GM21717 (cell line): ENCODE results near the gene KNCN.

Experiments
- ATAC-seq: cut with Tn5 transposase; IDR thresholded peaks from one replicate; pipeline ENCODE4 v1.9.1; 2021; ENCODE audit warnings: mild to moderate bottlenecking, moderate library complexity; ENCODE audit not compliant: unreplicated experiment

Gene KNCN

DNA sequence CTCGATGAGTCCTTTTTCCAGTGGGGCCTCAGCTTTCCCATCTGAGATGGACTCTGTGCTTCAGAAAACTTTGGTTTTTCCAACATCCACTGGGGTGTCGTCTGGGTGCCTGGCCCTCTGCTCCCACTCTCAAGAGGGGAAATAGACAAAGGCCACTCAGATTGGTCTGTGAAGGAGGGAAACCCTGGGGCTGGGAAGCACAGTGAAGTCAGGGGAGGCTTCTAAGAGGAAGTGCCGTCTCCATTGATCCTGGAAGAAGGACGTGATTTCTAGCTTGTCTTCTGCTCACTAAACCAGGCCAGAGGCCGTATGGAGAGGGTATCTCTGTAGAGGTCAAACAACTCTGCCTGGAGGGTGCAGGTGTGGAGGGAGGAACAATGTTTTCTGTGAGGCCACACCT, 5.2 kb downstream of the KNCN start:
- ATAC-seq, result no peak

DNA sequence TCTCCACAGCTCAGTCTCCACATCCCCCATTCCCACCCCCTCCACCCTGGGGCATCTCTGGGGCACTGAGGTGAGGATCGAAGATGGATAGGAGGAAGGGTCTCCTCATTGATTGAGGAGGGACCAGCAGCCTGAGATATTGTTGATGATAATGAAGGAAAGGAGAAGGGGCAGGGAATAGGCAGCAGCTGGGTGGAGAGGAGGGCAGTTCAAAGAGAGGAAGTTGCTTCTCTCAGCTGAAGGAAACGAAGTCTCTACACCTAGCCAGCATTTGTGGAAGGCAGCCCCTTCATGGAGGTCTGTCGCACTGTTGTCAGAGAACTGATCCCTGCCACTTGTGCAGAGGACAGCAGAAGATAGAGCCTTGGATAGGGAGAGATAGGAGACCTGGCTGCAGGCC, 5.7 kb downstream of the KNCN start:
- no peak for ATAC-seq

DNA sequence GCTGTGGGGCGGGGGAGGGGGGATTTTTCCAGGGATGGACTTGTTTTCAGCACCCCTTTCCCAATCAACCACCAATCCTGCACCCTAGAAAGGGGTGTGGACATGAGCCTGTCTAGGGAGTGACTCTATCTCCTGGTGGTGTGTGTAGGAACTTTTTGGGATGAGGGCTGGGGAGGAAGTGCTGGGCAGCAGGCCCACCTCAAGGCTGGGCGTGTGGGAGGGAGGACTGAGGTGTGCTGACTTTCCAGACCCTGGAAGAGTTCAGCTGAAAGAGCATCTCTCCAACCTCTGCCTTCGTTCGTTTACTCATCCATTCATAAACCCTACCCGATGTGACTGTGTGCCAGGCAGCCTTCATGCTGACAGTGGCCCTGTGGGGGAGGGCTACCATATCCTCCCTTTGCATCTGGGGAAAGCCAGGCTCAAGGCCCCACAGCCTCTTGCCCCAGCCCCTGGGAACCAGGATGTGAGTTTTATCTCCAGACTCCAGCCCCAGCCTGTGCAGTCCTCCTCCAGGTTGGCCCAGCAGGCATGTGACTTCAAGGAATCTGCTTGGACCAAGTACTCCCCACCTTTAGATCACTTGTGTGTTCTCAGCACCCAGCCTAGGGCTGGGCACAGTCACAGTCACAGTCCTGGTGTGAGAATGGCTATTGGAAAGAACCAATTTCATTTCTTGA, 6.7 kb downstream of the KNCN start:
- no peak for ATAC-seq

DNA sequence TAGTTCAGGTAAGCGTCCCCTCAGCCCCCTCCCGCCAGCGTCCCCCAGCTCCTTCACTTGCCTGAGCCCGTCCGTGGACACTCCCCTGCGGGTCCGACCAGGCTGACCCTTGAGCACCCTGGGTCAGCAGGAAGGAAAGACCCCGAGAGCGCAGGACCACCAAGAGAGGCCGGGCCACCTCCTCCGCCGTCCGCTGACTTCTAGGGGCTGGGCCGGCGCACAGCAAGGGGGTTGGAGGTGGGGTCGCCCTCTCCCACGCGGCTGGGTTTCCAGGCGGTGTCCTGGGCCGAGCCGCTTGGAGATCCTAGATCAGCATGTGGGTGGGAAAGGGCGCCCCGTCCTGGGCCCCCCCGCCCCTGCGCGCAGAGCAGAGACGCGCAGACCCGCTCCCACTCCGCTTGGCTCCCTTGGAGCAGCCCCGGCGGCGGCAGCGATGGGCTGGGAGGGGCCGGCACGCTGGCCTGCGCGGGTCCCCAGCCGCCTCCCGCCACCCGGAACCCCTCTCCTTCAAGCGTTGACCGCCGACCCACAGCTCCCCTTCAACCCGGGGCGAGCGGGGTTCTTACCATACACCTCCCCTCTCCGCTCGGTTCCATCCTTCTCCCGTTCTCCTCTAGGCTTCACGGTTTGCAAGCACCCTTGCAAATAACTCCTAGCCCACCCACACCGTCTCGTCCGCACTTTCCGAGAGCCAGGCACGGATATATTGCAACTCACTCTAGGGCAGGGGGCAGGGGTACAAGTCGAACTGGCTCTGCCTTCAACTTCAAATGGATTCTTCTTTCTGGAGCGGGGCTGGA, 7.5 kb downstream of the KNCN start:
- no peak for ATAC-seq

DNA sequence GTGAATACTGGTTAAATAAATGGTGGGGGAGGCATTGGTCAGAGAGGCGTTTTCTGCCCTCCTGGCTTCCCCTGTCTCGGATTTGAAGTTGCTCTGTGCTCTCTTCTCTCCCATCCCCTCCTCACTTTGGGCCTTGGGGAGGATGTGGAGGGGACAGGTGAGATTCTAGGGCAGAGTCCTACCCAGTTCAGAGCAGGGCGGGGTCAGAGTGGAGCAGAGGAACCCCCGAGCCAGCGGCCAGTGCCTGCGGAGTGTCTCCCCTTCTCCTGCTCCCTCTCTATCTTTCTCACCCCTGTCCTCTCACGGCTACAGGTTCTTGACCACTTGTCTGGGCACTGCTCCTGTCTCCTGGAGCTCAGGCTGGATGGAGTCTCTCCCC, 8.1 kb downstream of the KNCN start:
- ATAC-seq, result no peak

DNA sequence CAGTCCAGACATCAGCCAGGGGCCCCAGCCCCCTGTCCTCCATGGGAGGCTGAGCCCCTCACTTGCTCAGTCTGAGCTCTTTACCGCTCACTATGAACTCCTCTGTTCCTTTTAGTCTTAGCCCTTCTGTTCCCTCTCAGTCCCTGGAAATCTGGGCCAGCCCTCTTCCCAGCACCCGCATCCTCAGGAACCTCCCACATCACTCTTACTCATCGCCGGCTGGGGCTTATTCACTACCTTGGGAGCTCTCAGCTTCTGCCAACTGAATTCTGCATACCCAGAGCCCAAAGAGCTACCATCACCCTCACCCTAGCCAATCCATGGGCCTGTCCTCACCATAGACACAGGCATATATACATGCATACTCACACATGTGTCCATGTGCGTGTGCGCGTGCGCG, 11.5 kb downstream of the KNCN start:
- no peak for ATAC-seq

DNA sequence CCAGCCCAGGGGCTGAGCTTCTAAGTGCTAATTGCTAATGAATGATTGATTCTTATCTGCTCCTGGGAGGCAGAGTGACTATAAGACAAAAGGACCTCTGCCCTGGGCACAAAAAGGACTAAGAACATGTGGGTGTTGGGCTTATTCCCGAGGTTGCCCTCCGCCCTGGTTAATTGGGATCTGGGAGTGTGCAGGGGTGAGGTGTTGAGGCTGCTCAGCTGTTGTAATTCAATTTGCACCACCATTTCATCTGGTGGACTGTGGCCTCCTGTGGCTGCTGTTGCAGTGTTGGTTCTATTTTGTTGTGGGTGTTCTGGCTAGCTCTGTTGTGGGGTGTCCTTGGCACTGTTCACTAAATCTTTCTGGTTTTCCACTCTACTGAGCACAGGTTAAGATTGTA, 13.3 kb downstream of the KNCN start:
- no peak for ATAC-seq

DNA sequence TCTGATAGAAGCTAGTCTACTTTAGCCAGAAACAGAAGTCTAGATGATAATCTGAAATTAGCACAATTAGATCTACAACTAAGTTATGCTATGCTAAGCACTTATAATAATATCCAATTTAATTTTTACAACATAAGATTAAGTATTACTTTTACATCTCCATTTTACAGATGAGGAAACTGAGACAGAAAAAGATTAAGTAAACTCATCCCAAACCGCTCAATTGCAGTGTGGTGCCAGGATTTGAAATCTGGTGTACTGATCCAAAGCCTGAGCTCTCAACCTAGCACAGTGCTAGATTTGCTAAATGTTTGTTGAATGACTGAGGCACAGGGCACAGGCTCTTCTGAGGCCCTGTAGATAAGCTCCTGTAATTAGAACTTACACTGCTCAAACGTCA, 13.8 kb downstream of the KNCN start:
- no peak for ATAC-seq

DNA sequence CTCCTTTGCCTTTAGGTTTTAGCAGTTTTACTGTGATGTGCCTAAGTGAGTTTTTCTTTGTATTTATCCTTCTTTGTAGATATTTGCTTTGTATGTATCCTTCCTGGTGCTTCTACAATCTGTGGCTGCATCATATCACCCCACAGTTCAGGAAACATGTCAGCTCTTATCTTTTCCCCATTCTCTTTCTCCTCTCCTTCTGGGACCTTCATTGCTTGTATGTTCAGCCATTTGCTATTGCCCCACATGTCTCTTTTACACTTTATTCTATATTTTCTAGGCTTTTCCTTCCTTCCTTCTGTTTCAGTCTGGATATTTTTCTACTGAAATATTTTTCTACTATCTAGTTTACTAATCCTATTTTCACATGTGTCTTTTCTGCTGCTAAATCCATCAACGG, 14.9 kb downstream of the KNCN start:
- no peak for ATAC-seq

DNA sequence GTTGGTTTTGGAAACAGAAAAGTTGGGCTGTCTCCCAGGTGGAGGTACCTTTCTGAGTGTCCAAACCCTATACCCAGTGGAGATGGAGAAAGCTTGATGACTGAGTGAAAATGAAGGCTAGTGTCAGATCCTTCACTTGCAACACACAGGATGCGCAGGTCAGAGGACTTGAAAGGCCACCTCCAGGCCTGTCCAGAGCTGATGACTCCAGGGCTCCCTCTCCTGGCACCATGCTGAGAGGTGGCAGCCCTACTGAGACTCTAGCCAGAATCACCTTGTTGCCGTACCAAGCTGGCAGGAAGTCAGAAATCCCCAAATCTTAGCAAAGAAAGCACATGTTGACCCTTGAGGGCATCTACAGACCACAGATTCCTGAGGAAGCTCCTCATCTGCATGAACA, 16.4 kb downstream of the KNCN start:
- no peak for ATAC-seq

DNA sequence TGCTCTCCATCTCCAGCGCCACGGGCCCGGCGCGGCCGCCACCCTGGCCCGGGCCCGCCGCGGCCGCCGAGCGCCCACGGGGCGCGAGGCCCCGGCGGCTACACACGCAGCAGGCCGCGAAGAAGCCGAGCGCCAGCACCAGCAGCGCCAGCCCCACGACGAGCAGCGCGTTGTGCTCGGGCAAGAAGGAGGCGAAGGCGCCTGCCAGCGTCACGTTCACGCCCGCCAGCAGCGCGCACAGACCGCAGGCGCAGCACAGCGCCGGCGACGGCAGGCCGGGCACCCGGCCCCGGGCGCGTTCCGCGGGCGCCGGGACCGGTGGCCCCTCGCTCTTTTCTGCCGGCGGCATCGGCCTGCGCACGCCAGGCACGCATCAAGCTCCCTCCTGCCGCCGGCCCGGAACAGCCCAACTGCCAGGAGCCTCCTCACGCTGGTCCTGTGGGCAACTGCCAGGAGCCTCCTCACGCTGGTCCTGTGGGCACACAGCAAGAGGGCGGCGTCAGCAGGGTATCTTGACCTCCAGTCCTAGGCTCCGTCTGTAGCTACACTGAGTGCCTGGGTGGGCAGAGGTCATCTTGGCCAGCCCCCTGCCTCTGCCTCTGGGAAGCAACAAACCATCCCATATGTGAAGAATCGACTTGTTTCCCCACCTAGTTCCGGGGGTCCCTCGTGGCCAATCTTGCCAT, 18.1 kb downstream of the KNCN start:
- no peak for ATAC-seq

DNA sequence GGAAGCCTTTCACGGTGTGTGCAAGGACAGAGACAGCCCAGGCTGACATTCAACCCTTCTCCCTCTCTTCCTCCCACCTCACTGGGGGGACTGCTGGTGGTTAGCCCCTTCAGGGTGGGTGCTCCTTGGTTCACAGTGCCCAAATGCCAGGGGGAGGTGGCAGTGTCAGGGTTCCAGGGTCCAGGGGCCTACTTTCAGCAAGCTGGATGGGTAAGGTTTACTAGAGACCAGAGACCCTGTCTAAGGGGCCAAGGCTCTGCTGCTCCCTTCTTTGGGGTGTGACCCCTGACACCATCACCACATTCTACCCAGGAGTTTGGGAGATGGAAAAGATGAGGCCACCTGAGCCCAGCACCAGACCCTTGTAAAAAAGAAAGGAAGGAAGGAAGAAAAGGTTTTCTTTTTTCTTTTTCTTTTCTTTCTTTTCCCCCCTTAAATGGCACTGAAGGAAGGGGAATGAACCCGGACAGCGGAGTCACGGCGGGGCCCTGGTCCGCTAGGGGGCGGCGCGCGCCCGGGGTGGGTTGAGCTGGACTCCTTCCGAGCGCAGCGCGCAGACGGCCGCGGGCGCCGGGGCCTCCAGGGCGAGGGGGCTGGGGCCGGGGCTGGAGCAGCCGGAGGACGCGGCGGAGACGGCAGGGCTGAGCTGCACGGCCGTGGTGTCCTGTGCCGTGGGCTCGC, 18.8 kb downstream of the KNCN start:
- ATAC-seq, result no peak

DNA sequence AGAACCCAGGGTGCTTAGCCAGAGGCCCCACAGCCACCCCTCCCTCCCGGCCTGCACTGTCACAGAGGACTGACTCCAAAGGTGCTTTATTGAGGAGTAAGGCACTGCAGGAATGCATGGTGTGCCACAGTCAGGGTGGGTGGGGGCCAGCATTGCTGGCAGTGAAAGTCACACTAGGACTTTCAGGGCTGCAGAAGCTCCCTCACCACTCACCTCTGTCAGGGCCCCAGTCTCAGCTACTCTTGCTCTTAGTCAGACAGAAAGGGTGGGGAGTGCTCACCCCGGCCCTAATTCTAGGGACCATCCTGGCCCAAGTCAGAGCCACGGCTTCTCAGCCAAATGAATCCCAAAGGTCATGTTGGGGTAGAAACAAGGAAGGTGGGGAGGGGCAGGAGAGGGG, 19.4 kb downstream of the KNCN start:
- ATAC-seq, result no peak

DNA sequence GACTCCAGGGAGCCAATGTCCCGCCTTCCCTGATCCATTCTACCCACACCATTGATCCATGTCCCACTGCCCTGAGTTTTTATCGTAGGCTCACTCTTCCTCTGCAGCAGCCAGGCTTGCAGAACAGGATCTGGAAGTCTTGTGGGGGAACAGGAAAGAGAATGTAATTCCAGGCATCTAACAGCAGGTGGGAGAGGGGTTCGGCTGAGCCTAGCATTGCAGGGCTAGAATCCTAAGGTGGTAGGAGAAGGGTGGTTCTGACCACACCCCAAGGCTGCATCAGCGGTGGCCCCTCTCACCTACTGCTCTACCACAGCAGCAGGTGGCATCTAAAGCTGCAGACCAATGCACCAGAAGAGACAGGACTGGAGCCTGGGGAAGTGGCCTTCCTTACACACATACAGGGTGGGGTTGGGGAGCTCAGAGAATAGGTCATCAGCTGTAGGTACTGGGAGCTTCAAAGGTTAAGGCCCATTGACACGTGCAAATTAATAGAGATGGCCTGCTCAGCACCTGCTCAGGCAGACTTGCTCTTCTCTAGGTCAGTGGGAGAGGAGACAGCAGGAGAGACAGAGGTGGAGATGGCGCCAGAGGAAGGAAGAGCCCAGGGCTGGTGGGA, 20.5 kb downstream of the KNCN start:
- no peak for ATAC-seq

DNA sequence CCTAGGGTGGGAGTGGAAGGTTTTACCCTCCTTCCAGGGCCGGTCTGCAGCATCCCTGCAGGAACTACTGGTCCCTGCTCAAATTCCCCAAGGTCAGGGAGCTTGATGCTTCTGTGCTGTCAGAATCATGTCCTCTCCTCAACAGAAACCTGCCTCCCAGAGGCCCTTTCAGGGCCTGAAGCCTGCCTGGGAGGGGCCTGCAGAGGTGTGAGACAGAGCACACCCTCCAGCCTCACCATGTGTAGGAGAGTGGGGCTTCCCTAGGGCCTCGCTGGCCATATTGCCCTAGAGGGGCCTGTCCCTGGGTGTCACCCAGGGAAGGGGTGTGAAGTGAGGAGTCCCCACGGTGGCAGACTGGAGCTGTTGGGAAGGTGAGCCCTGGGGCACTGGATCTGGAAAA, 21.1 kb downstream of the KNCN start:
- ATAC-seq, result no peak

DNA sequence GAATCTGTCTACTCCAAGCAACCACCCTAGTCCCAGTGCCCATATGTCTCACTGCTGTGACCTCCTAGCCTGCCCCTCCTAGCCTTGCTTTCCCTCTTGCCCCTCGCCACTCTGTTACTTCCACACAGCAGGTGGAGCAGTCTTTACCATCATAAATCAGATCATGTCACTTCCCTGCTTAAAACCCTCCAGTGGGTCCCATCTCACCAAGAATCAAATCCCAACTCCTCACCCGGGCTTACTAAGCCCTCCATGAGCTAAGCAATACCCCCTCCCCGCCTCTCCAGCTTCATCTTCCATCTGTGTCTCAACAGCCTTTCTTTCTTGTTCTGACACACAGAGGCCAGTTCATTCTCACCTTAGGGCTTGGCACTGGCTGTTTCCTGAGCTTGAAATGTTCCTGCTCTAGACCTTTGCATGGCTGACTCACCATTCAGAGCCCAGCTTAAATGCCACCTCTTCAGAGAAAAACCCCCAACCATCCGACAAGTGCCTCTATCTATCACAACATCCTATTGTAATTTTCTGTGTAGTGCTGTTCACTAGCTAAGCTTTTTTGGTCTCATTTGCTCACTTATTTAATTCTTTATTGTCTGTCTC, 22.3 kb downstream of the KNCN start:
- no peak for ATAC-seq

DNA sequence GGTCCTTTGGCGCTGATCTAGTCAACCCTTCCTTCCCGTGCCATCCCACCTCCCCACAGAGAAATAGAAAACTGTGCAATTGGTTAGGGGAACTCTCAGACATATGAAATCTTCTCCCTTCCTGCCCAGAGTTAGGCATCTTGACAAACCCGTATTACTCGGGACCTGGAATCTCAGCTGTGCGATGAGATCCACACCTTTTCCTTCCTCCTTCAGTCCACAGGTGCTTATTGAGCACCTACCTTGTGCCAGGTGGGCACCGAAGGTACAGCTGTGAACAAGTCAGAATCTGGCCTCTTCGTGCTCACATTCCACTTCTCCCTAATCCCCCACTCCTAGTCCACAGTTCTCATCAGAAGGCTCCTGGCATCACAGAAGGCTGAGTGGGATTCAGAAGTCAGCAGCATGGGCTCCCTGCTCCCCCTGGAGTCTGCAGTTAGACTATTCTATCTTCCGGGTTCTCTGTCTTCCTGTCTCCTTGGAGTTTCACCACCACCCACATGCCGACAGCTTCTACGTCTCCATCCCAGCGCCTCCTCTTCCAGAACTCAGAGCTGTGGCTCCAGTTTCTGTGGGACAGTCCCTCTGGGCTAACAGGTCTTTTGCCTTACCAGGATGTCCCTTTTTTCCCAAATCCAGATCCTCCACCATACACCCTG, 23.0 kb downstream of the KNCN start:
- no peak for ATAC-seq

DNA sequence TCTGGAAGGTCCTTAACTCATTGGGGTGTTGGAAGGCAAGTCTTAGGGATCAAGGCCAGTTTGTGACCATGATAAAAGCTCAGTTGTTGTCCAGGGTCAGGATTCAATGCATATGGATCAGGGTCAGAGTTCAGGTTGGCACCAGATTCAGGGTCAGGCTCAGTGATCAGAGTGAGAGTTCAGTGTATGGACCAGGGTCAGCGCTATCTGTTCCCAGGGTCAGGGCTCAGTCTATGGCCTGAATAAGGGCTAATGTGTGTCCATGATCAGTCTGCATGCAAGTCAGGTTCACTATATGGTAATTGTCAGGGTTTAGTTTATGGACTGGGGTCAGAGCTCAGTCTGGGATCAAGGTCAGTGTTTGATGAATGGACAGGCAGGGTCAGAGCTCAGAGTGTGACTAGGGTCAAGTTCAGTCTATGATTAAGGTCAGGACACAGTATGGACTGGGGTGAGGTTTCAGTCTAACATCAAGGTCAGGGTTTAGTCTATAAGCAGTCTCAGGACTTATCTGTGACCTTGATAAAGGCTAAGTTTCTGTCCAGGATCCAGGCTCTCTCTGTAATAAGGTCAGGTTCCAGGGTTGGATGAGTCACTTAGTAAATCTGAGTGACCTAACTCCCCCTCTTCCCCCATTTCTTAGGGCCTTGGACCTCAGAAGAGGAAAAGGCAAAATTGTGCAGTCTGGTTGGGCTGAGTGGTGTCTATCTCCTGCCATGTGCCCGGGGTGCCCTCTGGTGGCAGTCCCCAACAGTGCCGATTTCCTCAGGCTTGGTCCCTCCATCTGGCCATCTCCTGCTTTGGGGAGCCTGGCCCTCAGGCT, 23.8 kb downstream of the KNCN start:
- peak; percentile 72 for ATAC-seq

DNA sequence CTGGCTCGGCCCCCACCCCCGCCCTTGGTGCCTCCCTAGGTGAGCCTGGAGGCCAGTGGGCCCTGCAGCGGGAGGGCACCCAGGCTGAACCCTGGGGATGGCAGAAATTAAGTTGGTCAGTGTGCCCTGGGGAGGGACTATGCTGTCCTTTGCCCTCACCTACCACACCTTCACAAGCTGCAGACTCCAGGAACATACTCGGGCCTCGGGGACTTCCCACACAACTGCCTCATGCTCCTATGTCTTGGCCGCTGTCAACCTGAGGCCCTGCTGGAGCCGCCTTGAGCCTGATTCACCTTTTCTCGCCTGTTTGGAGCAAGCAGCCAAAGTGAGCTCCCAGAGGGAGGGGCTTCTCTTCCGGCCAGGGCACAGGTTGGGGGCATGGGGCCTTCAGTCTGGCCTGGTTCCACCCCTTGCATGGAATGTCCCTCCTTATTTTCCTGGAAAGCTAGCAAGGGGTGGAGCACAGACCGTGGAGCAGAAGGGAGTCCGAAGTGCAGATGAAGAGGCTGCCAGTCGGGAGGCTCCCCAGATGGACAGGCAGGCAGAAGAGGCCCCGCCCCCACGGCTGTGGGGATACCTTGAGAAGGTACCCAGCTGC, 24.7 kb downstream of the KNCN start:
- ATAC-seq, result no peak
